Measurements from ENCODE around the gene NOB1.
"Not testable (repeated sequence)": the region's sequence is repeated elsewhere in the genome, so short reads cannot be mapped to it uniquely, and the experiment has no call there.

NOB1 gene

DNA sequence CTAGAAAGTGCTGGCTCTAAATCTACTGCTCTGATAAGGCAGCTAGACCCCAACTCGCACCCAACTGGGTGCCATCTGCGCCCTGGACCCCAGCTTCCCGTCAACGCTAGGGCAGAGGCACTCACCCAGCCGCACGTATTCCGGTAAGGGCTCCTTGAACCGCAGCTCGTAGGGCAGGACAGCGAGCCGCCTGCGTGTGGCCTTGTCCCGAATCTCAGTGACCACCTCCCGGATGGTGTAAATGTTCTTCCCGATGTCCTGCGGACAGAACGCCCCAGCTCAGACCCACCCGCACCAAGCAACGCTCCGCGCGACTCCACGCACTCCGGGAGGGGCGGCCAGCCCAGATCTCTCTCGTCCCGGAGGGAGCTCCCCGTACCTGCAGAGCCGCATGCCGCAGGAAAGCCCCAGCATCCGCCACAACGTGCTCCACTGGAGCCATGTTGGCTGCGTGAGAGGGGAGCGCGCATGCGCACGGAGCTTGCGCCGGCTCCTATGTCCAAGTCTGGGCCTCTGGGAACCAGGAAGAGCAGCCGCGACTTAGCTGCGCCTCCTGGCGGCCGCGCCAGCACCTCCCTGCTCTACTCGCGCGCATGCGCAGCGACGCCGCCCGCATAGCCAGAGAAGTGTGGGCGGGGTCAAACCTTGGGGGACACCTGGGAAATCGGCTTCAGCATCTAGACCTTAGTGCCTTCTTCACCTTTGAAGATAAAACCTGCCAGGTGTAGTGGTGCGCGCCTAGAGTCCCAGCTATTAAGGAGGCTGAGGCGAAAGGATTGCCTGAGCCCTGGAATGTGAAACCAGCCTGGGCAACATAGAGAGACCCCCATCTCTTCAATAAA is at the start of gene NOB1:
Gene NOB1 (minus strand): TSS at position 458 of the 842 bp plus-strand sequence. CDS start 16 bp downstream, at position 442.
- peak; percentile 98 to 99 for DNase-seq

DNA sequence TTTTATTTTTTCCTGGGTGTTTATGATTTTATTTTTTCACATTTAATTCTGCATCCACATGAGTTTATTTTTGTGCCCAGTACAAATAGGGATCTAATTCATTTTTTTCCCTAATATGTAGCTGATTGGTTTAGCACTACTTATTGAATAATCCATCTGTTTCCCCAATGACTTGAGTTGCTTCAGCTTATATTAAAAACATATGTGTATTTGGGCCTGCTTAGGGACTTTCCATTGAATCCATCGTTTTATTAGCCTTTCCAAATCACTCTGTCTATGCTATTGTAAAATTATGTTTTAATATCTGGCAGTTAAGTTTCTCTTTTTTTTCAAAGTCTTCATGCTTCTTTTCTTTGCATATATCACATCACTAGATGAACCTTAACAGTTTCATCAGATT is 49.6 kb upstream of the NOB1 start:
- no peak for DNase-seq

DNA sequence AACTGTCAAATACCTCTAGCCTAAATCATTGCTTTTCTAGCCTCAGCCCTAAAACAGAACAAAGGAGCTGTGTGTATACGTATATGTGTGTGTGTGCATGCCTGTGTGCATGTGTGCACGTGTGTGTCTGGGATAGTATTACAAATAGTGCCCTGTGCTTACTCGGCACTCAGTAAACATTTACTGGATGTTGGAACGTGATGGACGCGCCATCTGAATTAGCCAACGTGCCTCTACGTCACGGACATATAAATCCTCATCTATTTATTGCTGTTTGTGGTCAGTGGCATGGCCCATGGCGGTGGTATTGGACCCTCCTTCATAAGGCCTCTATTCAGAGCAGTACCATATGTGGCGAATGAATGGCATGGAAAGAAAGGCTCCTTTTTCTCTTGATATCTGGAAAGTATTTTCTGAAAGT is 44.9 kb upstream of the NOB1 start:
- no peak for DNase-seq

DNA sequence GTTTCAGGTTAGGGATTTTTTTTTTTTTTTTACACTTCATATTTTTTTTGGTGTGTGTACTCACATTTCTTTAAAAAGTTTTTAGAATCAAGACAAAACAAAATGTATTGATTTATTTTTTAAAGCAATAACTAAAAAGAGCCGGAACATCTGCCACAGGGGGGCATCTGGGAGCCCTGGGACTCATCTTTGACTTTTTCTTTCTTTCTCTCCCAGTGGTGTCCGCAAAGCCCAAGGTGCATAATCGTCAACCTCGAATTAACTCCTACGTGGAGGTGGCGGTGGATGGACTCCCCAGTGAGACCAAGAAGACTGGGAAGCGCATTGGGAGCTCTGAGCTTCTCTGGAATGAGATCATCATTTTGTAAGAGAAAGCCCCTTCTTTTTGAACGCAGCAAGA is 43.7 kb upstream of the NOB1 start:
- DNase-seq = no peak

DNA sequence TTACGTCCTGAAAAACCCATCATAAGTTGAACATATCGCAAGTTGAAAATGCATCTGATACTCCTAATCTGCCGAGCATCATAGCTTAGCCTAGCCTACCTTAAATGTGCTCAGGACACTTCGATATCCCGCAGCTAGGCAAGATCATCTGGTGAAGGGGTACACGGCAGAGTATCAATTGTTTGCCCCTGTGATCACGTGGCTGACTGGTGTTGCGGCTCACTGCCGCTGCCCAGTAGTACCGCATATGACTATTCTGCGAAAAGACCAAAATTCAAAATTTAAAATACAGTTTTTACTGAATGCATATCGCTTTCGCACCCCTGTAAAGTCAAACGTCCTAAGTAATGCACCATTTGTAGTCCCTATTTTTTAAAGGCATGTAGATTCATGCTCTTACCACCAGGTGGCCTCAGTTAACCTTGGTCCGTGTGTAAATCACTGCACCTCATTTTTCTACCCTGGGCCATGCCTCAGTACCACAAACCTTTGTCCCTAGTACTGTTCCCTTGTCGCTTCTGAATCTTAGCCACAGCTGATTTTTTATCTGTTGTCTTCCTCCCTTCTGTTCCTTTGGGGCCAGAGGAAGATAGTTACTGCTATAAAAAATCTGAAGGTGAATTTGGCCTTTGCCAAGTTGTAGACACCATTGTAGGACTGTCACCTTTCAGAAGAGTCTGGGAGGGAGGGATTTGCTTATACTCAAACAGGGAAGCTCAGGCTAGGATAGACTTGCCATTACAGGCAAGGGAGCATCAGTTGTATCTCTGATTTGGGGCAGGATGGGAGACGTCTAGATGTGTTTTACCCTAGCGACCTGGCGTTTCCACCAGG is 41.8 kb upstream of the NOB1 start:
- DNase-seq = peak; percentile 11 to 51

DNA sequence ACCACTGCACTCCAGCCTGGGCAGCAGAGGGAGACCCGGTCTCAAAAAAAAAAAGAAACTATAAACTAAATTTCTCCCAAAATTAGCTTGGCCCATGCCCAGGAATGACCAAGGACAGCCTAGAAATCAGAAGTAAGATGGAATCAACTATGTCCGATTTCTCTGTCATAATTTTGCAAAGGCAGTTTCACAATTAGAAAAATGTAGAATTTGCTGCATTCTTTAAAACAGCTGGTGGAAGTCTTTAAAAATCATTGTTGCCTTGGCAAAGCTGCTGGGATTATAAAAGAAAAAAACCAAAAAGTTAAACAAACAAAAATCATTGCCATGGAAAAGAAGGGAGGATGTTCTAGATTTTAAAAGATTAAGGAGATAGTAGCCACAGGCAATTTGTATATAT is 39.8 kb upstream of the NOB1 start:
- no peak for DNase-seq

DNA sequence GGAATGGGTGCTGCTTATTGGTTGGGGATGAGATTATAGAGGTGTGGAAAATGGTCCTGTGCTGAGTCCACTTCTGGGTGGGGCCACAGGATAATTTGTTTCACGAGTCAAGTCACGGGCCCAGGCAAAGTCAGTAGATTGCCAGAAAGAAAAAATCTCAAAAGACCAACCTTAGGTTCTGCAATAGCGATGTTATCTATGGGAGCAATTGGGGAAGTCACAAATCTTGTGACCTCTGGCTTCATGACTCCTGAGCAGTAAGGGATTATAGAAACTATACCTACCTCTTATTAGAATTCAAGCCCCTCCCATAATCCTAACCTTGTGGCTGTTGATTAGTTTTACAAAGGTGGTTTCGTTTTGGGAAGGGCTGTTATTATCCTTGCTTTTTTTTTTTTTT is 38.8 kb upstream of the NOB1 start:
- no peak for DNase-seq

DNA sequence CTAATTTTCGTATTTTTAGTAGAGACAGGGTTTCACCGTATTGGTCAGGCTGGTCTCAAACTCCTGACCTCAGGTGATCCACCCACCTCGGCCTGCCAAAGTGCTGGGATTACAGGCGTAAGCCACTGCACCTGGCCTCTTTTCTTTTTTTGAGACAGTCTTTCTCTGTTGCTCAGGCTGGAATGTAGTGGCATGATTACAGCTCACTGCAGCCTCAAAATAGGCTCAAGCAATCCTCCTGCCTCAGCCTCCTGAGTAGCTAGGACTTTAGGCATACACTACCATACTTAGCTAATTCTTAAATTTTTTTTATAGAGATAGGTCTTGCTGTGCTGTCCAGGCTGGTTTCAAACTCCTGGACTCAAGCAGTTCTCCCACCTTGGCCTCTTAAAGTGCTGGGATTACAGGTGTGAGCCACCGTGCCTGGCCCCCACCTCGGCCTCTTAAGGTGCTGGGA is 36.7 kb upstream of the NOB1 start:
- DNase-seq = not testable (repeated sequence)

DNA sequence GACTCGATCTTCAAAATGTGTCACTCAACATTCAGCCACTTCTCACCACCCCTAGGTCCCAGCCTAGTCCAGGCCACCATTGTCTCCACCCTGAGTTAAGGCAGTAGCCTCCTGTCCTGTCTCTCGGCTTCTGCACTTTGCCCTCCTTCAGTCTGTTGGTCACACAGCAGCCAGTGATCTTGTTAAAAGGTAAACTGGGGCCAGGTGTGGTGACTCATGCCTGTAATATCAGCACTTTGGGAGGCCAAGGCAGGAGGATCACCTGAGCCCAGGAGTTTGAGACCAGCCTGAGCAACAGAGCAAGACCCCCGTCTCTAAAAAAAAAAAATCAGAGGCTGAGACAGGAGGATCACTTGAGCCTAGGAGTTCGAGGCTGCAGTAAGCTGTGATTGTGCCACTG is 33.2 kb upstream of the NOB1 start:
- DNase-seq = no peak

DNA sequence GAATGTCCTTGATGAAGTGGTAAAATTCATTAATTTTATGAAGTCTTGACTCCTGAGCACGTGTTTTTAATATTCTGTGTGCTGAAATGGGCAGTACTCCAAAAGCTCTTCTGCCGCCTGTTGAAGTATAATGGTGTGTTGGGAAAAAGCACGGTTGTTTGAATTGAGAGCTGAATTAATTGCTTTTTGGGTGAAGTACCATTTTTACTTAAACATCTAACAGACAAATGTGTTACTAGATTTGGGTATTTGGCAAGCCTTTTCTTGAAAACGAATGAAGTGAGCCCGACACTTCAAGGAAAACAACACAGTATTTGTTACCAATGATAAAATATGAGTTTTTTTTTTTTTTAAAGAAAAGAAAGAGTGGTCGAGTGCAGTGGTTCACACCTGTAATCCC is 29.9 kb upstream of the NOB1 start:
- no peak for DNase-seq

DNA sequence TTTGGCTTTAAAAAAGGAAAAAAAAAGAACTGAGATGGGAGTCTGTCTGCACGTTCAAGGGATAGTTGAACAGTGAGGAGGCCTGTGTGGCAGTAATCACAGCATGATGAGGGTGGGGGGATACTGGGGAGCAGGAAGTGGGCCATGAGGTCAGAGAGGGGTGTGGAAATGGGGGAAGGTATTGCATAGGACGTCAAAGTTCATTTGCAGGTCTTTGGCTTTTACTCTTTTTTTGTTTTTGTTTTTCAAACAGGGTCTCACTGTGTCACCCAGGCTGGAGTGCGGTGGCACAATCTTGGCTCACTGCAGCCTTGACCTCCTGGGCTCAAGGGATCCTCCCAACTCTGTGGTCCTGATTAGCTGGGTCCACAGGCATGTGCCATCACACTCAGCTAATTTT is 26.4 kb upstream of the NOB1 start:
- no peak for DNase-seq

DNA sequence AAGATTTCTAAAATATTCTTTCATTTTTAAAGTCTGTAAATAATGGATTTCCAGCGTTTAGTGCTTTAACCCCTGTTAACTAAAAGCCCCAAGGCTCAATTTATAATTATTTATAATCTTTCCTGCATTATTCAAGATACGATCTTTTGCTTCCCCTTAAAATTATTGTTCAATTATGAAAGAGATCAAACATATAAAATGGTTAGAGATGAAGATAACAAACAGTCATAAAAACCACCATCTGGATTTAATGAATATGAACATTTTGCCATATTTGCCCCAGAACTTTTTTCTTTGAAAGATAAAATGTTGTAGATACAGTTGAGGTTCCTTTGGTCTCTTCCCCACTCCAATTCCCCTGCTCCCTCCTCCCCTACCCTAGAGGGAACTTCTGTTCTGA is 25.0 kb upstream of the NOB1 start:
- no peak for DNase-seq

DNA sequence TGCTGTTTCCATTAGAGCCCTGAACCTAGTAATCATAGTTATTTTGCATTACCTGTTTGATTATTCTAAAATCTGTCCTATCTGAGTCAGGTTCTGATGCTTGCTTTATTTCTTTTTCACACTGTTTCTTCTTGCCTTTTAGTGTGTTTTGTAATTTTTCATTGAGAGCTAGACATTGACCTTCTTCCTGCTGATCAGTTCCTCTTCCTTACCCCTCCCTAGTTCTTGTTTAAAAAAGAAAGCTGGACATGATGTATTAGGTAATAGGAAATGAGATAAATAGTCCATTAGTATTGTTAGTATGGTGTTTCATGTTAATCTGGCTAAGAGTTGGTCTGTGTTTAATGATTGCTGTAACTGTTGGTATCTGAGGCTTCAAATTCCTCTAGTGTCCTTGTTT is 20.8 kb upstream of the NOB1 start:
- no peak for DNase-seq

DNA sequence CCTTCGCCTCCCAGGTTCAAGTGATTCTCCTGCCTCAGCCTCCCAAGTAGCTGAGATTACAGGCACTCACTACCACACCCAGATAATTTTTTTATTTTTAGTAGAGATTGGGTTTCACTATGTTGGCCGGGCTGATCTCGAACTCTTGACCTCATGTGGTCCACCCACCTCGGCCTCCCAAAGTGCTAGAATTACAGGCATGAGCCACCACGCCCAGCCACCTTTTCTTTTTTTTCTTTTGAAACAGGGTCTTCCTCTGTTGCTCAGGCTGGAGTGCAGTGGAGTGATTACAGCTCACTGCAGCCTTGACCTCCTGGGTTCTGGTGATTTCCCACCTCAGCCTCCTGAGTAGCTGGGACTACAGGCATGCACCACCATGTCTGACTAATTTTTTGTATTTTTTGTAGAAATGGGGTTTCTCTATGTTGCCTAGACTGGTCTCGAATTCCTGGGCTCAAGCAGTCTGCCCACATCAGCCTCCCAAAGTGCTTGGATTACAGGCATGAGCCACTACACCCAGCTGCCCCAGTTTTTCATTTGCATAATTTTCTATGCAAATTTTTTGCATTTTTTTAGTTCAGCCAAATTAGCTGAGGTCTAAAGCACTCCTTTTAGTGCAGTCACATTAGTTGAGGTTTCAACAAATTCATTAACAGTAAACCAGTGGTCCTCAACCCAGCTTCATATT is 18.7 kb upstream of the NOB1 start:
- no peak for DNase-seq

DNA sequence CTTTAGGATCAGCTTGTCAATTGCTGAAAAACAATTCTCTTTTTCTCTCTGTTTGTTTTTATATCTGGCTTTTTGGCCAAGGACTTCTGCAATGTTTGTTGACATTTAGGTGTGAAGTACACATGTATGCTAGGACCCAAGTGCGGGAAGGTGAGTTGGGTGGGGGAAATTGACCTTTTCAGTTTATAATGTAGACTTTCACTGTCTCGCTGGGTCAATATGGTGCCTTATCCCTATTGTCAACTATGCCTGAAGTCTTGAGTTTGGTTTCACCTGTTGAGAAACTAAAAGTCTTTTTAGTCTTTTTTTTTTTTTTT is 16.9 kb upstream of the NOB1 start:
- no peak for DNase-seq

DNA sequence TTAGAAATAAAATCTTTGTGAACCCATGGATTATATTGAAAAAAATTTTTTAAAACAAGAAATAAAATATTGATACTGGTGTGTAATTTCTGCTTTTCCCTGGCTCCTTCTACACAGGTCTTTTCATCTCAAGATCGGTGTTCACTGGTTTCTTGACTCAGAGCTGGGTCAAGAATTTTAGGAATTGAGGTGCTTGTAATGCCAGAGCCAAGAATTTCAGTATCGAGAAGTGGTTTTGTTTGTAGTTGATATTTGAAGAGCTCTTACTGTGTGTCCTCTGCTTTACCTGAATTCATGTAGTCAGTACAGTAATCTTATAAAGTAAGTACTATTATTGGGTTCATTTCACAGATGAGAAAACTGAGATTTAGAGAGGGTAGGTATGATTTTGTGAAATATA is 14.7 kb upstream of the NOB1 start:
- no peak for DNase-seq

DNA sequence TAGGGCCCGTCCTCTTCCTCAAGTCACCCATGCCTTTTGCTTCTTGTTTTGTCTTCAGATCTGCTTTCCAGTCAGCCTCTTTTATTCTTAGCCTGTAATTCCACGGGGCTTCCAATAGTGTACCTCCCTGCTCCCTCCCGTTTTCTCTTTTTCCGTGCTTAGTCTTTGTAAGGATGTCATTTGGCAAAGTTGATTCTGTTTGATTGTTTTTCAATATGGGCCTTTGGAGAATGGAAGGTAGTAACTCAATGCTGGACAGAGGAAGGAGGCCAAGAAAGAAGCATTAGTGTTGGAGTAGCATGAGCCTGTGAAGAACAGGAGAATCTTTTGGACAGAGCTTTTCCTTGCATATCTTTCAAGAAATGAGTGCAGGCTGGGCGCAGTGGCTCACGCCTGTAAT is 13.9 kb upstream of the NOB1 start:
- no peak for DNase-seq

DNA sequence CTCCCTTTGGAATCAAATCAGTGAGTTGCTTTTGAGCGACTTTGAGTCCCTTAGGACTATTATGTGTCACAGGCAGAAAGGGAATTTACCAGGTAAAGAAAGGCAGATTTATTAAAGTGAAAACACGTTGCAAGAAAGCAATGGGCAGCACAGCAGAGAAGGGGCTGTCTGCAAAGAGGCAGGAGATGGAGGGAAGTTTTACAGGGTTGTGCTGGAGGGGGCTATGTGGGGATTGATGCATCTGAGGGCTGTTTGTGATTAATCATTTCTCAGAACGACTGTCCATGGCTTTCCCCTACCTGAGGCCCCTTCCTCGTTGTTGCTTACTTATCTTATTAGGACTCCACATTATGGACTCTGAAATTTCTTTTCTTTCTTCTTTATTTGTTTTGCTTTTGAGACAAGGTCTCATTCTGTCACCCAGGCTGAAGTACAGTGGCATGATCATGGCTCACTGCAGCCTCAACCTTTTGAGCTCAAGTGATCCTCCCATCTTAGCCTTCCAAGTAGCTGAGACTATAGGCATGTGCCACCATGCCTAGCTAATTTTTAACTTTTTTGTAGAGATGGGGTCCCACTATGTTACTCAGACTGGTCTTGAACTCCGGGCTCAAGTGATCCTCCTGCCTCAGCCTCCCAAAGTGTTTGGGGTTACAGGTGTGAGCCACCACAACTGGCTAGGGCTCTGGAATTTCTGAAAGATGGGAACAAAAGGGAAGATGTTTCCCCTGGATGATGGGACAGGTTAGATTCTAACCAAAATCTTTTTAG is 12.9 kb upstream of the NOB1 start:
- no peak for DNase-seq

DNA sequence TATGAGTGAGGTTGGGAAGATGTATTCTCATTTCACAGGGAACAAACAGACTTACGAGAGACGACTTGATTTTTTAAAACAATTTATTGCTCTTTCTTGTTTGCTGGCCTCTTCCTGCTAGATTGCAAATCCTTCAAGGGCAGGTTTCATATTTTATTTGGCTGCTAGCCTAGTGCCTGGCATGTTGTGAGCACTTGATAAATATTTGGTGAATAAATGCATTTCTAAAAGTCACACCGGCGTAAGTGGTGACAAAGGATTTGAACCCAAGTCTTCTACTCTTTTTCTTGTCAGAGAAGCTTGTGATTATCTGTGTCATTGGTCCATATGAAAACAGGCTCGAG is 8.8 kb upstream of the NOB1 start:
- no peak for DNase-seq

DNA sequence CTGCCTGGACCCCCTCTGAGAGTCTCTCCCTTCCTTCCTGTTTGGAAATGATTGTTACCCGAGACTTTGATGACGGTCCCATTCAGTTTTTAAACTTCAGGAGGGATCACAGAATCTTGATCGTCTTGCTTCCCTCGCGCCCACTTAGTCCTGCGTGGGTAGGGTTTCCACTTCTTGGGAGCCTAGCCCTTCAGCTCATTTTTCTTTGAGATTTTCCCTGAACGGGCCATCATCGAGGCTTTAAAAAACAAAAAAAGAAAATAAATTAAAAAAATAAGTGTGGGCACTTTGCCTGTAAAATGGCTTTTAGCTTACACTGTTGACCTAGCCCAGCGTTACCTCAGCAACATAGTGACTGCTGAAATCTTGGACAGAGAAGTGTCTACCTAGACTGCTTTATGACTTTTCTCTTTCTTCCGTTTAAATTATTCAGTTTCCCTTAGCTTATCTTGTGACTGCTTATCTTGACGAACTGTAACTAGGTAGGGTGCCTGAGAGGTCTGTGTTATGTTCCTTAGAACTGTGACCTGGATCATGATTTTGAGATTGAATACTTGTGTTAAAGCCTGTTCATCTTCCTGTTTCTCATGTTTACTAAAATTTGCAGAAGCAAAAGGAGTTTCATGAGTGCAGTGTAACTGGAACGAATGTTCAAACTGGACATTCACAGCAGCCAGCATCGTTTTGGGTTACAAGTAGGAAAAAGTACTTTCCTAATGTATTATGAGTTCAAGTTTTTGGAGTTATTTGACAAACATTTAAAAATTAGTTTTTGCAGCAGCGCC is 8.3 kb upstream of the NOB1 start:
- DNase-seq = peak in 1 of 2 donors; percentile 35

DNA sequence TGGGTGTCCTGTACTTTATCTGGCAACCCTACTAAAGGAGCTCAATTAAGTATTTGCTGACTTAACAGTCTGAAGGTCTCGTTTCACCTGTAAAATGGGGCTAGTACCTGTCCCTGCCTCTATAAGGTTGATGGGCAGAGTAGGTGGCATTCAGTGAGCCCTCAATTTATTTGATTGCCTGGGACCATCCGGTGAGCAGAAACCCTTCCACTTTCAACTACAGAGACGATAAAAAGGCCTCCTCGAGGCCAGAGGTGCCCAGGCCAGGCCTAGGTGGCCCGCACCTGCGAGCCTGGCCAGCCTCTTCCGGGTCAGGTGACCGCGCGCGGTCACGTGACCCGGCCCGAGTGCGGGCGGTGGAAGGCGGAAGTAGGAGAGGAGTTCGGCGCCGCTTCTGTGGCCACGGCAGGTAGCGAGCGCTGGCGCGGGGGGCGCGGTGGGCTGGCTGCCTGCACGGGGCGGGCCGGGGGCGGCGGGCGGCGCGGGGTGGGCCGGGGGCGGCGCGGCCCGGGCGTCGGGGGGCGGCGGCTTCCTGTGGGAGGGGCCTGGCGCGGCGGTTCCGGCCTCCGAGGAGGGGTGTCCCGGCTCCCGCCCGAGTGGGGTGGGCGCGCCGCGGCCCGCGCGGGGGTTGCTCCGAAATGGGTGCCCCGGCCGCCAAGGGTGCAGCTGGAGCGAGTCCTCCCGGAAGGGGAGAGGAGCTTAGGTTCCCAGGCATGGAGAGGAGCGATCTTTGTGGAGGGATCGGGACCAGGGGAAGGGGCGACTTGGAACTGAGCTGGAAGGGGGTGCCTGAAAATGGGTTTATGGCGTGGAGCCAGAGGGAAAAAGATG is 7.5 kb upstream of the NOB1 start, which contains the start of gene WWP2:
Gene WWP2 (plus strand): TSS at position 350 of the 831 bp plus-strand sequence. CDS start 24,679 bp downstream, outside the sequence.
- DNase-seq = peak; percentile 82 to 85
